PC-3 (cell line): ENCODE data around the gene C5orf63.

Source experiments
- CTCF ChIP-seq: fragments of 300-600 bp; sonication (generic); conservative IDR thresholded peaks from 2 replicates; pipeline ENCODE4 v1.5.1; 2017; ENCODE audit warnings: antibody characterized with exemption, low read depth, mild to moderate bottlenecking, low read length
- EZH2 ChIP-seq: fragments of 300-600 bp; sonication (generic); IDR thresholded peaks from one replicate; pipeline ENCODE4 v1.6.1; 2017; ENCODE audit warnings: antibody characterized with exemption, mild to moderate bottlenecking, low read length; ENCODE audit not compliant: unreplicated experiment
- EZH2phosphoT487 ChIP-seq: fragments of 300-600 bp; sonication (generic); IDR thresholded peaks from 2 replicates; pipeline ENCODE4 v1.6.1; 2018; ENCODE audit warnings: mild to moderate bottlenecking, antibody characterized with exemption, low read length, borderline replicate concordance

- TF ChIP-seq CTCF (no peak), EZH2phosphoT487 (no peak), EZH2 (no peak)
These were observed 13.3 kb upstream of the C5orf63 start for GRCh38 chr5:127086589-127086988.
